Measurements from ENCODE around the gene ZNF670.

Gene ZNF670

GRCh38 chr1:247119600-247120407 lies 41.2 kb upstream of the ZNF670 start:
- no peaks in the 10 kb centered on the region for H3K79me2 ChIP-seq
- no peak overlapping the region for H2AFZ ChIP-seq
- H3K4me1 ChIP-seq, result no peaks in the 10 kb centered on the region
- TF ChIP-seq CTCF (IDR thresholded peaks at IDR 0.05), result no peak
- no peak overlapping the region for H3K27ac ChIP-seq
- H3K4me3 ChIP-seq (ENCODE audit: low read depth, low read length), result no peak overlapping the region
- no peaks in the 10 kb centered on the region for H3K9me3 ChIP-seq (ENCODE audit: control insufficient read depth, low read length)
- no peak overlapping the region for H3K9ac ChIP-seq
- no peaks in the 10 kb centered on the region for H3K36me3 ChIP-seq (ENCODE audit: control insufficient read depth, insufficient read depth, low read length)
- no peaks in the 10 kb centered on the region for H3K27me3 ChIP-seq (ENCODE audit: control insufficient read depth, insufficient read depth, low read length)
- no peak overlapping the region for H3K4me2 ChIP-seq (ENCODE audit: low read length)

GRCh38 chr1:247118946-247119446 lies 40.4 kb upstream of the ZNF670 start:
- TF ChIP-seq CTCF (IDR thresholded peaks at IDR 0.05), result no peak
- no peaks in the 10 kb centered on the region for H3K27me3 ChIP-seq (ENCODE audit: control insufficient read depth, insufficient read depth, low read length)

GRCh38 chr1:247115545-247115944 lies 36.9 kb upstream of the ZNF670 start:
- H3K79me2 ChIP-seq, result no peaks in the 10 kb centered on the region
- H3K4me2 ChIP-seq (ENCODE audit: low read length), result no peak overlapping the region
- H2AFZ ChIP-seq, result no peak overlapping the region
- no peak for TF ChIP-seq CTCF (IDR thresholded peaks at IDR 0.05)
- no peaks in the 10 kb centered on the region for H3K36me3 ChIP-seq (ENCODE audit: control insufficient read depth, insufficient read depth, low read length)
- H3K9ac ChIP-seq, result no peak overlapping the region
- H3K9me3 ChIP-seq (ENCODE audit: control insufficient read depth, low read length), result no peaks in the 10 kb centered on the region
- no peak overlapping the region for H3K27ac ChIP-seq
- H3K27me3 ChIP-seq (ENCODE audit: control insufficient read depth, insufficient read depth, low read length), result no peaks in the 10 kb centered on the region
- H3K4me3 ChIP-seq (ENCODE audit: low read depth, low read length), result no peak overlapping the region
- no peaks in the 10 kb centered on the region for H3K4me1 ChIP-seq

More at GRCh38 chr1:247118946-247119446, 40.4 kb upstream of the ZNF670 start:
- Histone ChIP-seq H3K4me3 (ENCODE audit: low read depth, low read length) (no peak overlapping the region), H3K79me2 (no peaks in the 10 kb centered on the region), H3K36me3 (ENCODE audit: control insufficient read depth, insufficient read depth, low read length) (no peaks in the 10 kb centered on the region), H3K4me1 (no peaks in the 10 kb centered on the region), H3K27ac (no peak overlapping the region), H3K4me2 (ENCODE audit: low read length) (no peak overlapping the region), H3K9ac (no peak overlapping the region), H3K9me3 (ENCODE audit: control insufficient read depth, low read length) (no peaks in the 10 kb centered on the region), H2AFZ (no peak overlapping the region)

- Histone ChIP-seq H3K27me3 (ENCODE audit: control insufficient read depth, insufficient read depth, low read length) (no peaks in the 10 kb centered on the region), H3K9me3 (ENCODE audit: control insufficient read depth, low read length) (no peaks in the 10 kb centered on the region), H3K4me2 (ENCODE audit: low read length) (no peak overlapping the region), H2AFZ (no peak overlapping the region), H3K4me1 (no peaks in the 10 kb centered on the region), H3K36me3 (ENCODE audit: control insufficient read depth, insufficient read depth, low read length) (no peaks in the 10 kb centered on the region), H3K4me3 (ENCODE audit: low read depth, low read length) (no peak overlapping the region), H3K27ac (no peak overlapping the region), H3K9ac (no peak overlapping the region), H3K79me2 (no peaks in the 10 kb centered on the region)
- TF ChIP-seq CTCF (IDR thresholded peaks at IDR 0.05), result no peak
Measured at GRCh38 chr1:247115141-247115510, 36.5 kb upstream of the ZNF670 start.

Measured in parathyroid adenoma (tissue), 2 donors.